ENCODE results near the gene TERT.

The TERT gene

GRCh38 chr5:1314564-1314982, 19.7 kb upstream of the TERT start:
- Mint-ChIP-seq H3K27me3 (ENCODE audit: low read depth) (peaks cover 10% of the 10 kb centered on the region), H3K36me3 (ENCODE audit: low read depth) (peaks cover 9% of the 10 kb centered on the region), H3K9me3 (peaks cover 7% of the 10 kb centered on the region), H3K27ac (no peak overlapping the region), H3K4me3 (no peak overlapping the region), H3K4me1 (peaks cover 9% of the 10 kb centered on the region)
- no peak for TF ChIP-seq CTCF (IDR thresholded peaks at IDR 0.05; ENCODE audit: unreplicated experiment in 3 of 3)

- peaks cover 9% of the 10 kb centered on the region for H3K36me3 Mint-ChIP-seq (ENCODE audit: low read depth)
- TF ChIP-seq CTCF (IDR thresholded peaks at IDR 0.05; ENCODE audit: unreplicated experiment in 3 of 3), result no peak
- H3K9me3 Mint-ChIP-seq, result peaks cover 7% of the 10 kb centered on the region
- peaks cover 10% of the 10 kb centered on the region for H3K27me3 Mint-ChIP-seq (ENCODE audit: low read depth)
- no peak overlapping the region for H3K4me3 Mint-ChIP-seq
- peaks cover 9% of the 10 kb centered on the region for H3K4me1 Mint-ChIP-seq
- no peak overlapping the region for H3K27ac Mint-ChIP-seq
These were observed 18.3 kb upstream of the TERT start for GRCh38 chr5:1312993-1313833.

GRCh38 chr5:1312206-1312605, 17.3 kb upstream of the TERT start:
- H3K4me3 Mint-ChIP-seq, result no peak overlapping the region

GRCh38 chr5:1311439-1312055, 16.7 kb upstream of the TERT start:
- Mint-ChIP-seq H3K27me3 (ENCODE audit: low read depth) (peaks cover 10% of the 10 kb centered on the region), H3K4me1 (peaks cover 5% of the 10 kb centered on the region), H3K36me3 (ENCODE audit: low read depth) (no peaks in the 10 kb centered on the region), H3K4me3 (no peak overlapping the region), H3K9me3 (peaks cover 7% of the 10 kb centered on the region), H3K27ac (no peak overlapping the region)
- TF ChIP-seq CTCF (IDR thresholded peaks at IDR 0.05; ENCODE audit: unreplicated experiment in 3 of 3), result no peak

More at GRCh38 chr5:1312206-1312605, 17.3 kb upstream of the TERT start:
- H3K27me3 Mint-ChIP-seq (ENCODE audit: low read depth), result peaks cover 10% of the 10 kb centered on the region
- peaks cover 7% of the 10 kb centered on the region for H3K9me3 Mint-ChIP-seq
- peaks cover 4% of the 10 kb centered on the region for H3K36me3 Mint-ChIP-seq (ENCODE audit: low read depth)
- TF ChIP-seq CTCF (IDR thresholded peaks at IDR 0.05; ENCODE audit: unreplicated experiment in 3 of 3), result no peak
- no peak overlapping the region for H3K27ac Mint-ChIP-seq
- peaks cover 9% of the 10 kb centered on the region for H3K4me1 Mint-ChIP-seq

- Mint-ChIP-seq H3K36me3 (ENCODE audit: low read depth) (no peaks in the 10 kb centered on the region), H3K4me3 (no peak overlapping the region), H3K27ac (no peak overlapping the region), H3K9me3 (peaks cover 7% of the 10 kb centered on the region), H3K4me1 (no peaks in the 10 kb centered on the region), H3K27me3 (ENCODE audit: low read depth) (peaks cover 11% of the 10 kb centered on the region)
- TF ChIP-seq CTCF (IDR thresholded peaks at IDR 0.05; ENCODE audit: unreplicated experiment in 3 of 3), result no peak
These were observed 15.2 kb upstream of the TERT start for GRCh38 chr5:1310118-1310517.

Data from nephron (organoid).